Activated naive CD8-positive, alpha-beta T cell treated with anti-CD3 and anti-CD28 coated beads, Interleukin-2, amount 50 U/mL, for 16 hours (primary cell): Measurements from ENCODE around the gene PTH1R.

ENCODE experiments used
- DNase-seq: peaks from one replicate; pipeline ENCODE4 v3.0.0-alpha.2; 2020; ENCODE audit warnings: low read depth, low spot score

Gene PTH1R

GRCh38 chr3:46946856-46947545 is 69.5 kb downstream of the PTH1R start:
- no peak for DNase-seq

GRCh38 chr3:46947546-46947901 is 70.0 kb downstream of the PTH1R start:
- no peak for DNase-seq

GRCh38 chr3:46947981-46948791 is 70.7 kb downstream of the PTH1R start:
- no peak for DNase-seq

GRCh38 chr3:46948830-46949671 is 71.5 kb downstream of the PTH1R start:
- no peak for DNase-seq

- DNase-seq = no peak
Observed at GRCh38 chr3:46950177-46950576, 72.7 kb downstream of the PTH1R start.

- DNase-seq = no peak
Observed at GRCh38 chr3:46950650-46951241, 73.2 kb downstream of the PTH1R start.

GRCh38 chr3:46952813-46953212 is 75.3 kb downstream of the PTH1R start:
- no peak for DNase-seq
